HL-60/S4 treated with retinoic acid at 250 ng/mL for 4 days and 3 days (cell line): ENCODE measurements around the gene RBMS2.

Experiments used
- in situ Hi-C: fragments of 300-500 bp; cut with MboI; formaldehyde crosslinking; loops from 2 replicates; pipeline ENCODE4 v1.7.0; 2022; ENCODE audit warnings: low sequenced_read_pairs

Gene RBMS2

DNA sequence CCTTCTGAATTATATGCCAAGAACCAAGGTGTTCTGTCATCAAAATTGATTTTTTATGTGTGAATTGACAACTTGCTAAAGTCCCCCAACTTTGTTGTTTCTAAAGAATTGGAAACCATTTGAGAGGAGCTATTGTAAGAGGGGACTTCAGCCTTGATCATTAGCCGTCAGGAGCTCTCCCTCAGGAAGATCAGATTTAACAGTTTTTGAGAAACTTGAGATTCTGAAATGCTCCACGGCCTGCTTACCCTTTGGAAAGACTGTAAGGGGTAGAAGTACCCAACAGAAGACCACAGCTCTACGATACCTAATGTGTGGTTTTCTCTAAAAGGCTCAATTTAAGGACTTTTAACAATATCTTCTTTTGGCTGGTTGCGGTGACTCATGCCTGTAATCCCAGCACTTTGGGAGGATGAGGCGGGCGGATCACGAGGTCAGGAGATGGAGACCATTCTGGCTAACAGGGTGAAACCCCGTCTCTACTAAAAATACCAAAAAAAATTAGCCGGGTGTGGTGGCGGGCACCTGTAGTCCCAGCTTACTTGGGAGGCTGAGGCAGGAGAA lies 57.4 kb downstream of the RBMS2 start:
- in situ Hi-C loops = loop anchor here (10.0 kb wide), 1 partner anchor 64 kb away; no protein-coding TSS in a partner anchor

GRCh38 chr12:56581418-56582145 lies 60.0 kb downstream of the RBMS2 start:
- in situ Hi-C loops = no loop called here

DNA sequence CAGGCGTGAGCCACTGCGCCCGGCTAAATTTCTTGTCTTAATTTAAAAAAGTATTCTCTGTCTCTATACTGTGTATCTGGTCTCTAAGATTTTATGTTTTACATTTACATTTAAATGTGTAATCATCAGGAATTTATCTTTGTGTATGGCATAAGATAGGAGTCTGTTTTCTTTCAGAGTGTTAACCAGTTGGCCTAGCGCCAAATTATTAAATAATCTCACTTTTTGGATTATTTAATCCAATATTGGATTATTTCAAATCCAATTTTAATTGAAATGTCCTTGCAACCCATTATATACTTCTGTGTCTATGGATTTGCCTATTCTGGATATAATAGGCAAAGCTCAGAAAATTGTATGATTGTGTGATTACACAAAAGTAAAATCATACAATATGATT lies 63.5 kb downstream of the RBMS2 start:
- in situ Hi-C loops = no loop called here

DNA sequence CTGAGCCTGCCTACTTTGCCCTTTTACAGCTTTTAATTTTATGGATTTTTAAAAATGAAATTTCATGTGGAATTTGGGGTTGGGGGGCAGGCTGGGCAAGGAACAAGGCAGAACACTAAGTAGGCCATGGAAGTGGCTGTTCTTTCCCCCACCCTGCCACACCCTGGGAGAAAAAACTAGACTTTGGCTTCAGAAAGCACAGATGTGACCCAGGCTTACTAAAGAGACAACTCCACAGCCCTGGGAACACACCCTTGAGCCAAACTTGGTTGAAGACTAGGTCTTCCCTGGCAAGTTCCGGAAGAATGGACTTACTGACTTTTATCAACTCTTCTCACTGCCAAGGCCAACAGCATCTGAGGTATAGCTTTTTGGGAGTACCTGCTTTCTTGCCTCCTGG lies 68.2 kb downstream of the RBMS2 start:
- in situ Hi-C loops = no loop called here

DNA sequence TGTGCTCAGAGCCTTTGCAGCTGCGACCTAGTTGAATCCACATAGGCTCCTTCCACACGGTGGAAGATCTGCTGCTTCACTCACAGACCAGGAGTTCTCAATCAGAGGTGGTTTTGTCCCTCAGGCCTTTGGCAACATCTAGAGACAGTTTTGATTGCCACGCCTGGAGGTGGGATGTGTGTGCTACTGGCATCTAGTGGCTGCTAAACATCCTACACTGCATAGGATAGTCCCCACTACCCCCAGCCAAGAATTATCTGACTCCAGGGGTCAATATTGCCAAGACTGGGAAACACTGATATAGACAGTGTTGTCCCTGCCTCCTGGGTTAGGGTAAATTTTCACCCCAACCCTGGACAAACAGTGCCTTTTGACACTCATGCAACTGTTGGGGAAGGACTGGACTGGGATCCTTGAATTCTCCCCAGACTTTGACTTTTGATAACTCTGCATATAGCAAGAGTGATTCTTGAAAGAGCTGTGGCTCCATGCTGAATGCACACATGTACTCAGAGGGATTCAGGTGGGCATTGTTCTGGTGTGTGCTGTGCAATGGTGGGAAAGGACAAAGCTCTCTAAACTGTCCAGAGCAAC lies 68.7 kb downstream of the RBMS2 start:
- in situ Hi-C loops = no loop called here

DNA sequence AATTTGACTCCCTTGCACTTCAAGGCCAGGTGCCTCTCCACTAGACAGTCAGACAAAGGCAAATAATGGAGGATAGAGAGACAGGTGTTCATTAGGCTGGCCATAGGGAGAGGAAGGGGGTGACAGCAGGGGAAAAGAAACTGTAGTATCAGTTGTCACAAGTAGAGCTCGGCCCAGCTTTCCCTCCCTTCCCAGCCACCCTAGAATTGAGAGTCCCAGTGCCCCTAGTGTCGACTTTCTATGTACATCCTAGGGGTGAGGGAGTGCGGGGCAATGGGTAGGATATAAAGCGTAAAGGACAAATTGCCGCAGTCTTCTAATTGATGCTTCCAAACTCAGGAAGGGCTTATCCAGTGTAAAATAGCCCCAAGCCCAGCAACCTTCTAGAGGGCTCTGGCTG lies 69.5 kb downstream of the RBMS2 start:
- in situ Hi-C loops = no loop called here

- in situ Hi-C loops = no loop called here
Measured at GRCh38 chr12:56591961-56592360, 70.3 kb downstream of the RBMS2 start.

DNA sequence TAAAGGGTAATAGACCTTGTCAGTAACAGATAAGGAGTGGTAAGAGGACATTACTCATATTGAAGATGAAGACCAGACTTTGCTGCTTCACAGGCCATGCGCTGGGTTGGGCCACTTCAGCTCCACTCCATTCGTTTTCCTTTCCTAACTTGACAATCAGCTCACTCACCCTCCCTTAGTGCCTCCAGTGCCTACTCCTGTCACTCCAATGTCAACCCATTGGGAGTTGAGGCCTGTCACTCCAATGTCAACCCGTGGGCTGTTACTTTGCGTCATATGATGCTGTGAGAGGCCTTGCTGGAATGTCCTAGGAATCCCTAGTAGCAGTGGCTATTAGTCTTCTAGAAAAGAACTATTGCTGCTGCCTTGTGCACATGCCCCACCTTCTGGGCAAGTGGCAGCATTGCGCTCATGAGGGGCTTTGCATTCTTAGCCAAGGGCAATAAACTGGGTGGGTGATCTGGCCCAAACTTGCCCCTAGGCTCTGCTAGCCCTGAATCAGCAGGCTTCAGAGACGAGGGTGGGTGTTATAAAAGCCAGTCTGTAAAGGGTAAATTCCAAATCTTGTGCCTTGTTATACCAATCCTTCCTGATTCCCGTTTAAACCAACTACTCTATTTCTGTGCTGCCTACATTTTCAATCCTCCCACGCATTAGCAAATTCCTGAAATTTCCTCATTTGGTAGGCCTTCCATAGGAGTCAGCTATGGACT lies 72.4 kb downstream of the RBMS2 start:
- in situ Hi-C loops = no loop called here

GRCh38 chr12:56596815-56597214 lies 75.2 kb downstream of the RBMS2 start:
- in situ Hi-C loops = no loop called here

- in situ Hi-C loops = no loop called here
Measured at GRCh38 chr12:56599041-56599440, 77.4 kb downstream of the RBMS2 start.

DNA sequence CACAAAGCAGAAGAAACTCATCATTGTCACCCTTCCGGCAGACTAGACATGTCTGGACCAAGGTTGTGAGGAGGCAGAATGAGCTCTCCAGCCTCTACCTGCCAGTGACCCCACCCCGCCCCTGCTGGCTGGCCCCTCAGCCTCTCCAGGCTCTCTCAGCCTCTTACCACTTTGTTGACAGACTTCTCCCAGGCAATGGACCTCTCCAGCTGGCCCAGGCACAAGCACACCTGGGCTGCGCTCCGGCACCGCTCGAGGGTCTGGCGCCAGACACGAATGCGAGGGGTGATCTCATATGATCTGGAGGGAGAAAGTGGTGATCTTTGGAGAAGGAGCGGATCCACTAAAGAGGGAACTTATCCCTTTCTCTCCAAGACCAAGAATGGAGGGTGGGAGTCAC lies 78.2 kb downstream of the RBMS2 start:
- in situ Hi-C loops = no loop called here

DNA sequence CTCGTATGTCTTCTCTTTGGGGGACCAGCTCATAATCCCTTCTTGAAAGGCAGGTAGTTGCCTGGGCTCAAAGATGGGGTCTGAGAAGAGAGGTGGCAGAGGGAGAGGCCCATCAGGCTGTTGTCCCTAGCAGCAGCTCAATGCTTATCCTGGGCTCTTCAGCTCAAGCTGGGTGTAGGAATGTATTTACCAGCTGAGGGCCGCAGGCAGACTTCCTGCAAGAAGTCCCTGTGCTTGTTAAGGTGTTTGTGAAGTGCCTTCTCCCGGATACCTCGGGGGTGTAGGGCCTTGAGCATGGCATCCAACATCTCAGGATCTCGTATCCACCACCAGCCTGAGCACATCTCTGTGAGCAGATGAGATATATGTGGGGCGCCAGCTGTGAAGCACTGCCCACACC lies 79.1 kb downstream of the RBMS2 start:
- in situ Hi-C loops = no loop called here

- in situ Hi-C loops = no loop called here
Measured at GRCh38 chr12:56601503-56601902, 79.9 kb downstream of the RBMS2 start.

DNA sequence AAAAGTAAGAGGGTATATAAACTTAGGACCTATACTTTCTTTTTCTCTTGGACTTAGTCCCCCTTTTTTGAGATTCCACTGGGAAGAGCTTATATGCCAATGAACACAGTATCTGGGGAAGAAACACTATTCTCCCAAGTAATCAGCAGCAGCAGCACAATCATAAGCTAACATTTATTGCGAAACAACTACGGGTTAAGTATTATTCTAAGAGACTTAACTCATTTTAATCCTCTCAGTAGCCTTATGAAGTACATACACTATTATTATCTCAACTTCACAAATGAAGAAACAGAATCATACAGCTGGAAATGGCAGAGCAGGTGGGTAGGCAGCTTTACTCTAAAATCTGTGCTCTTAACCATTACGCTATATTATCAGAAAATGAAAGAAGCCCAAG lies 80.6 kb downstream of the RBMS2 start:
- in situ Hi-C loops = no loop called here

DNA sequence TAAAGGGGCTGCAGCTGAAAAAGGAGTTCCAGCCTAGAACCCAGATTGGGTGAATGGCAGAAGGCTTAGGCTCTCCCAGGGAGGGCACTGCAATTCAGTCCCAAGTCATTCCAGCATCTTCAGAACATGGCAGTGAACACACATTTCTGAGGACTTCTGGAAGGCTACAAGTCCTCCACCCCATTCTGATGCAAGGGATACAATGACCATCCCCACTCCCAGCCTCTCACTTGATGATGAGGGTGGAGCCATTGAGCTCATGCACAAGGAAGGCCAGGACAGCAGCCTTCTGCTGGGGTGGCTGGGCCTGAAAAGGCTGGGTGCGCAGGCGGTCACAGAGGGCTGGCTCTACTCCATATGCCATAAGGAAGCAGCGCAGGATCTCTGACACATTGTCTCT lies 82.7 kb downstream of the RBMS2 start:
- in situ Hi-C loops = no loop called here

DNA sequence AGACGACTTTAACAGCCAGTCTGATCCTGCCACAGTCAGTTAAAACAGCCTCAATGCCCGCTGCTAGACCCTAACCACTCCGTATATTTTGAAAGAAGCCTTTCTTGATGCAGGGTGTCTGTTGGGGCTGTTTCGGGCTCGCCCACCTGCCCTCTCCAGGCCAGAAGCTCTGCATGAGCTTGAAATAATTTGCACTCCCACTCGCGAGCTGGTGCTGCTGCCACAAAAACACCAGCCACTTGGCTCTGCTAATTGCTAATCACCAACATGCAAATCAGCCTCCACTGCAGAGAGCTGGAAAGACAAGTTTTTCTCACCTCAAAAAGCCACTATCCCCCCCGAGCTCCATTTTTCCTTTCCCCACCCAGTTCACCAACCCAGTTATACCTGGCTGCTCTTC lies 93.0 kb downstream of the RBMS2 start:
- in situ Hi-C loops = no loop called here

- in situ Hi-C loops = no loop called here
Measured at GRCh38 chr12:56616244-56616643, 94.6 kb downstream of the RBMS2 start.

- in situ Hi-C loops = no loop called here
Measured at GRCh38 chr12:56616925-56617324, 95.3 kb downstream of the RBMS2 start.

GRCh38 chr12:56622535-56622934 lies 100.9 kb downstream of the RBMS2 start:
- in situ Hi-C loops = no loop called here

DNA sequence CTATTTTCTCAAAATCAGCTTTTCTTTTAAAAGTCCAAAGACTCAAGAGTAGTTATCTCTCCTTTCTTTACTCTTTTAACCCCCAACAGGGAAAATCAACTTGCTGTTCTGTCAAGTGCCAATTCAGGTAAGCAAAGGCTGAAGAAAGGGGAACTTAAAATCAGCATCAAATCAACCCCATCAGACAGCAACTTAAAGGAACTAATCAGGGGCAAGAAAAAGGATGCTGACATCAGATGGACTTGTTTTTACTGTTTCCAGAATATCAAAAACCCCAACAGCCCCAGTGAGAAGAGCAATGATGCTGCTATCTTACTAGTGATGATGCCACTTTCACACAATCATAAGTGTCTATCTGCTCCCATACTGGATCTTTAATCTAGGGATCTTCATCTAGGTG lies 105.1 kb downstream of the RBMS2 start:
- in situ Hi-C loops = no loop called here

- in situ Hi-C loops = no loop called here
Measured at GRCh38 chr12:56628671-56629458, 107.2 kb downstream of the RBMS2 start.
